NCI-H345 treated with DMSO at 0.1 percent for 48 hours (cell line): ENCODE measurements around the gene GUK1.
"Not testable (repeated sequence)": the region's sequence is repeated elsewhere in the genome, so short reads cannot be mapped to it uniquely, and the experiment has no call there.

Experiments
- DNase-seq: peaks from one replicate; lab custom pipeline; 2025; ENCODE audit not compliant: unreplicated experiment; lab: John Stamatoyannopoulos, UW

The GUK1 gene

GRCh38 chr1:228176024-228176395 lies 35.9 kb downstream of the GUK1 start:
- DNase-seq: no peak

DNA sequence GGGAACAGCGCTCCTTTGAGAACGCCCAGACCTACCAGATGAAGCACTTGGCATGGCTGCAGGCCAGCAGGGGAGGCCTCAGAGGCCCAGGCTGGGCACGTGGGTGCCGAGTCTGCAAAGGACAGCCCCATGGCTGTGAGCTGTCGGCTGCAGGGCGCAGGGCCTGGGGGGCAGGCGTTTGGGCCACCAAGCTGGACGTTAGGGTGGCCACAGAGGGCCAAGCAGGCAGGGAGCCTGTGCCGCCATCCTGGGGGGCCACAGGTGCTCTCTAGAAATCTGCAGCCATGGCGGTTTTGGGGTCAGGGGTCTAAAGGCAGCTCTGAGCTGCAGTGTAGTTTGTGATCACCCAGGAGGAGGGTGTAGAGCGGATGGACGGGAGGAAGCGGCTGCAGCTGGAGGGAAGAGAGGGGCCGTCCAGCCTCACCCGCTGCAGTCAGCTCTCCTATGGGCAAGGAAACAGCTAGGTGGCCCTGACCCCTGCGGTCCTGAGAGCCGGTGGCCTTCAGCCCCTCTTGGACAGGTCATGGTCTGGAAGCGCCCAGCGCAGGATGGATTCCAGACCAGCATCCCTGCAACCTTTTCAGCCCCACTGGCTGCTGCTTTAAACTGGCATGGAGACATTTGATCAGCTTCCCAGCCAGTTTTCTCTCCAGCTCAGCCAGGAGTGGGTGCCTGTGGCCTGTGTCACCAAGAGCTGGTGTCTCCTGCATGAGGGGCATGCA lies 36.5 kb downstream of the GUK1 start:
- no peak for DNase-seq

DNA sequence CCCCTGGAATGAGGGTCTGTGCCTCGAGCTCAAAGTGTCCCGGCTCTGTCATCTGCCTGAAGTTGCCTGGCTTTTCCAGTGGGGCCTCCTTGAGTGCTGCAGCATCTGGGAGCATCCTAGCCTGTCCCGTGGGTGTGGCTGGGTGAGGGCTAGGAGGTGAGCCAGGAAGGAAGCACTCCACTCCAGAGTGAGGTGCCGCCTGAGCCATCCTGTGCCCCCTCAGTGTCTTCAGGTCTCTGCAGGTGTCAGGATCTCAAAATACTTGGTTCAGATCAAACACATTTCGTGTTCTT lies 37.0 kb downstream of the GUK1 start:
- DNase-seq: no peak

DNA sequence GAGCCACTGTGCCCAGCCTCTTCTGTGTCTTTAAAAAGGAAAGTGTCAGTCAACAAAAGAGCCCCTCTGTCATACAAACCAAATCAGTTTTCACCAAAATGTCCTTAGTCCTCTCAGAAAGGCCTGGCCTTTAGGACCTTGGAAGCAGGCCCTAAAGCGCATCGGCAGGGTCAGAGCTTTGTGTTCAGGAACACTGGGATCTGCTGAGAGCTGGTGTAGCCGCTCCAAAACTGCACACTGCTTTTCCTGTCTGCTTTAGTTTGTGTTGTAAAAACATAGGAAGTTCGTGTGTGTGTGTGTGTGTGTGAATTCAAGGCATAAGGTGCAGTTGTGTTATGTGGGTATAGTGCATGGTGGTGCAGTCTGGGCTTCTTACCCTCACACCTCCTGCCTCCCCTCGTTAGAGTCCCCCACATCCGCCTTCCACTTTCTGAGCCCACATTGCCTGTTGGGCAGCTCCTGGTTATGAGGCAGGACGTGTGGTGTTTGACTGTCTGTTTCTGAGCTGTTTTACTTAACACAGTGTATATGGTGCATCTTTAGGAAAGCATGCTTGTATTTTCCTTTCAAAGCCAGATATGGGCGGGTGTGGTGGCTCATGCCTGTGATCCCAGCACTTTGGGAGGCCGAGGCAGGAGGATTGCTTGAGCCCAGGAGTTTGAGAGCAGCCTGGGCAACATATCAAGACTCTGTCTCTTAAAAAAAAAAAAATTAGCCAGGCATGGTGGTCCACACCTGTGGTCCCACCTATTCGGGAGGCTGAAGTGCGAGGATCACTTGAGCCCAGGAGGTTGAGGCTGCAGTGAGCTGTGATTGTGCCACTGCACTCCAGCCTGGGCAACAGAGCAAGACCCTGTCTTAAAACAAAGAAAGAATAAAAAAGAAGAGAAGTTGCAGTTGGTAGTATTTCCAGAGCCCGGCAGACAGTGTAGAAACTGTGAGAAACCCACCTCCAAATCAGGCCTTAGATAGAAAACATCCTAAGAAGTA lies 37.9 kb downstream of the GUK1 start:
- no peak for DNase-seq

GRCh38 chr1:228178737-228179684 lies 38.9 kb downstream of the GUK1 start:
- no peak for DNase-seq

DNA sequence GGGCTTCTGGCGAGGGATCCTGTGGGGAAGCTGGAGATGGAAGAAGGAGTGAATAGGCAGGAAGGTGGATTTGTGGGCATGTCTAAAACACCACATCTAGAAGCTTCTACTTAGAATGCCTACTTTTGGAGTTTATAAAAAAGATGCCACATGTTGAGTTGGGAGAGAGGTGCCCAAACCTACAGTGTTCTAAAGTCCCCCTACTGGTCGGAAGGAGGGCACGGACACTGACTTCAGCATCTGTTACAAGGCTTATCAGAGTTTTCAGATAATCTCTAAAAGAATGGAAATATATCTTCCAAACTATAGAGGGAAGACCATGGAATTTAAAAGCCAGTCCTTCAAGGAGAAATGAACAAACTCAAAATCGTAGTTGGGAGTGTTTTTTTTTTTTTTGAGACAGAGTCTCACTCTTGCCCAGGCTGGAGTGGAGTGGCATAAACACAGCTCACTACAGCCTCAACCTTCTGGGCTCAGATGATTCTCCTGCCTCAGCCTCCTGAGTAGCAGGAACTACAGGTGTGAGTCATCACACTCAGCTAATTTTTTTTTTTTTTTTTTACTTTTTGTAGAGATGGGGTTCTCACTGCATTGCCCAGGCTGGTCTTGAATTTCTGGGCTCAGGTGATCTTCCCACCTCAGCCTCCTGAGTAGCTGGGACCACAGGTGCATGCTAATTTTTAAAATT lies 40.3 kb downstream of the GUK1 start:
- DNase-seq: no peak

GRCh38 chr1:228180959-228181644 lies 41.0 kb downstream of the GUK1 start:
- DNase-seq: no peak

- DNase-seq: no peak
Measured at GRCh38 chr1:228181645-228182034, 41.6 kb downstream of the GUK1 start.

- DNase-seq: no peak
Measured at GRCh38 chr1:228182296-228183030, 42.4 kb downstream of the GUK1 start.

DNA sequence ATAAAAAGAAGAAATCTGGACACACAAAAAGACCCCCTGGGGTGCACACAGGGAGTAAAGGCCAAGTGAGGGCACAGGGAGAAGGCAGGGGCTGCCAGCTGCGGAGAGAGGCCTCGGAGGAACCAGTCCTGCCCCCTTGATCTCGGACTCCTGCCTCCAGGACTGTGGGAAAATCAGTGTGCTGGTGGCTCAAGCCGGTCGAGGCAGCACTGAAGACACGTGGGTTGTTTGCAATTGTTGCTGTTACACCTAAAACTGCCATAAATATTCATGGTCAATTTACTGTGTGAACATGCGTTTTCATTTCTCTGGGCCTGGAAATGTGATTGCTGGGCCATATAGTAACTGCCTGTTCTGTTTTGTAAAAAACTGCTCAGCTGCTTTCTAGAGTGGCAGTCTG lies 44.1 kb downstream of the GUK1 start:
- no peak for DNase-seq

- no peak for DNase-seq
Measured at GRCh38 chr1:228185641-228185965, 45.5 kb downstream of the GUK1 start.

- DNase-seq: not testable (repeated sequence)
Measured at GRCh38 chr1:228188249-228188648, 48.2 kb downstream of the GUK1 start.

DNA sequence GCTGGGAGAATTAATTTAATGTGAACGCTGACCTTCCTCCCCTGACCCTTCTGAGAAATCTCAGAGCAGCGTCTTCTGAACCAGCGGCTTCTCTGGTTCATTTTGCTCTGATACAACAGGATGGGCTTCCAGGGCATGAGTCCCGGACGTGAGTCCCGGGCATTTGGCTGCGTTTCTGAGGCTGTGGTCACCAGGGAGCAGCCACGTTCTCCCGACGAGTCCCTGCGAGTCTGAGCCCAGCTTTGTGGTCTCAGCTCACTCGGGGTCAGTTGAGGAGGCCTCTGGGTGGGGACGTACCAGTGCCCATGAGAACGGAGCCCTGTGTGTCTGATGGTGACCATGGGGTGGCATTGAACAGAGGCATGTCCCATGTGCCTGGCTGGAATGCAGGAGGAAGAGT lies 50.1 kb downstream of the GUK1 start:
- no peak for DNase-seq

DNA sequence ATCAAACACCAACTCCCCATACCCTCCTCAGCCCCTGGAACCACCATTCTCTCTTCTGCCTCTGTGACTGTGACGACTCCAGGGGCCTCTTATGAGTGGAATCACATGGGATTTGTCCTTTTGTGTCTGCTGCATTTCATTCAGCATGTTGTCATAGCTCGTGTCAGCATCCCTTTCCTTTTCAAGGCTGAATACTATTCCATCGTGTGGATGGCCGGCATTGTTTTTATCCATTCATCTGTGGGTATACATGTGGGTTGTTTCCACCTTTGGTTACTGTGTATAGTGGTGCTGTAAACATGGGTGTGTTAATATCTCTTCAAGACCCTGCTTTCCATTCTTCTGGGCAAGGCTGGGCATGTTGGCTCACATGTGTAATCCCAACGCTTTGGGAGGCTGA lies 50.7 kb downstream of the GUK1 start:
- DNase-seq: no peak

- no peak for DNase-seq
Measured at GRCh38 chr1:228194436-228194835, 54.4 kb downstream of the GUK1 start.

DNA sequence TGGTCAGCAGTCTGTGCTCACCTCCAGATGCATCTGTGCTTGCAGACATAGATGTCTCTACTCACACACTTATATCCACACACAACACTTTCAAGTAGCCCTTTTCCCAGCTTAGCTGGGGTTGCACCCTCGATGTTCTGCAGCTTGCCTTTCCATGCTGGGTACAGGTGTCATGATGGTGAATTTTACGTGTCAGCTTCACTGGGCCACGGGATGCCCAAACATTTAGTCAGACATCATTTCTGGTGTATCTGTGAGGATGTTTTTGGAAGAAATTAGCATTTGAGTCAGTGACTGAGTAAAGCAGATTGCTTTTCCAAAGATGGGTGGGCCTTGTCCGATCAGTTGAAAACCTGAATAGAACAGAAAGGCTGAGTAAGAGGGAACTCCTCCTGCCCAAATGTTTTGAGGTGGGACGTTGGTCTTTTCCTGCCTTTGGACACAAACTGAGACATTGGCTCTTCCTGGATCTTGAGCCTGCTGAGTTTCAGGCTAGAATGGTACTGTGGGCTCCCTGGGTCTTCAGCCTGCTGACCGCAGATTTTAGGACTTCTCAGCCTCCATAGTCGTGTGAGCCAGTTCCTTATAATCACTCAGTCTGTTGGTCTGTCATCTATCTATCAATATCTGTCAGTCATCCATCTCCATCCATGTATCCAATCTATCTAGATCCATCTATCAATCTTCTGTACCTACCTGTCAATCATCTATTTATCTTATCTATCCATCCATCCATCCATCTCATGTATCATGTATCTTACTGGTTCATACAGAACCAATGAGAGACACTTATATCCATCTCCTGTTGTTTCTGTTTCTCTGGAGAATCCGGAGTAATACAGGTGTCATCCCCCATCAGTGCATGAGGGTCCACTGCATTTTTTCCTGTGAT lies 55.1 kb downstream of the GUK1 start:
- no peak for DNase-seq

DNA sequence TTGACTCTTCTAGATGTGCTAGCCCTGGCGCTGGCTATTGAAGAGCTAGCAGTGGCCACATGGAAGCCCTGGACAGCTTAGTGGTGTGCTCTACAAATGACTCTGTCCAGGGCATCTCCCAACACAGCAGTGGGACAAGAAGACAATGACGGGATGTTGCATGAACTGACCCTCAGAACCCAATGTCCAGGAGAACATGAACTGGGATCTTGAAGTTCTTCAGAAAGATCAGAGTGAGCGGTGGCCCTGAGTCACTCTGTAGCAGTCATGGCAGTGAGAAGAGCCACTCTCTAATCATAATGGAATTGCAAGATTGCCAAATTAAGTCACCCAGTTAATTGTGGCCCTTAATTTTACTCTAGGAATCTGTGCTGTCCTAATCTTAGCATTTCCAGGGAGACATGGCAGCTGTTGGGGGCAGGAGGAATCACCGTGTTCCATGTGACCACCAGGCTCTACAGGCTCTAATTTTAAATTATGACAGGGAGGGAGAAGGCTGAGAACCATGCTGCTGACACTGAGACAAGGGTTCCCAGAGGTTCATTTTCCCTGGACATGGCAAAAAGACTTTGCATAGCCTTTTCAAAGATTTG lies 57.6 kb downstream of the GUK1 start:
- DNase-seq: no peak
